Astrocyte (in vitro differentiated cells and primary cell): ENCODE measurements around the gene G6PC1. TPM values are rescaled to one million over a fixed set of nuclear protein-coding genes. Genes with fewer than 3 reads are reported as not detected.
"Not testable (repeated sequence)": the region's sequence is repeated elsewhere in the genome, so short reads cannot be mapped to it uniquely, and the experiment has no call there.

Experiments used
- DNase-seq: peaks from one replicate; pipeline ENCODE4 v3.0.0-alpha.2; 2010; ENCODE audit warnings: low read depth
- FAIRE-seq: peaks from 2 replicates; lab custom pipeline; 2011; peaks lifted over from hg19 to GRCh38; lab: Jason Lieb, UNC
- H2AFZ ChIP-seq: 2 replicates; pipeline ENCODE4 v1.6.0; 2012; ENCODE audit warnings: low read depth, low read length, inconsistent platforms
- H3K27ac ChIP-seq: 2 replicates; pipeline ENCODE4 v1.5.1; 2011; ENCODE audit warnings: low read depth, low read length, inconsistent platforms
- H3K27me3 ChIP-seq: 2 replicates; pipeline ENCODE4 v1.6.0; 2011; ENCODE audit warnings: low read length, inconsistent platforms; ENCODE audit not compliant: insufficient read depth
- H3K36me3 ChIP-seq: 2 replicates; pipeline ENCODE4 v1.5.1; 2011; ENCODE audit warnings: low read length, inconsistent platforms; ENCODE audit not compliant: insufficient read depth
- H3K4me1 ChIP-seq: 2 replicates; pipeline ENCODE4 v1.5.1; 2011; ENCODE audit warnings: low read length, inconsistent platforms; ENCODE audit not compliant: insufficient read depth
- H3K4me2 ChIP-seq: 2 replicates; pipeline ENCODE4 v1.6.0; 2012; ENCODE audit warnings: low read length, inconsistent platforms
- H3K4me3 ChIP-seq: 2 replicates; pipeline ENCODE4 v1.5.1; 2011; ENCODE audit warnings: low read depth, mild to moderate bottlenecking, low read length, inconsistent platforms; ENCODE audit not compliant: insufficient read depth
- H3K79me2 ChIP-seq: 2 replicates; pipeline ENCODE4 v1.6.0; 2012; ENCODE audit warnings: mild to moderate bottlenecking, low read length, inconsistent platforms; ENCODE audit not compliant: insufficient read depth
- H3K9ac ChIP-seq: 2 replicates; pipeline ENCODE4 v1.6.0; 2012; ENCODE audit warnings: mild to moderate bottlenecking, low read length, inconsistent platforms
- H3K9me3 ChIP-seq: 2 replicates; pipeline ENCODE4 v1.5.1; 2012; ENCODE audit warnings: low read depth, mild to moderate bottlenecking, low read length, inconsistent platforms; ENCODE audit not compliant: insufficient read depth
- H4K20me1 ChIP-seq: 2 replicates; pipeline ENCODE4 v1.6.0; 2012; ENCODE audit warnings: low read length, inconsistent platforms; ENCODE audit not compliant: insufficient read depth
- H3K27ac Mint-ChIP-seq: one replicate; pipeline ENCODE4 v1.8.0; 2021; ENCODE audit warnings: mild to moderate bottlenecking, mixed read lengths; ENCODE audit not compliant: unreplicated experiment
- H3K27me3 Mint-ChIP-seq: one replicate; pipeline ENCODE4 v1.8.0; 2021; ENCODE audit warnings: low read depth, mixed read lengths; ENCODE audit not compliant: unreplicated experiment
- H3K36me3 Mint-ChIP-seq: one replicate; pipeline ENCODE4 v1.8.0; 2021; ENCODE audit warnings: low read depth, mixed read lengths; ENCODE audit not compliant: unreplicated experiment
- H3K4me1 Mint-ChIP-seq: one replicate; pipeline ENCODE4 v1.8.0; 2021; ENCODE audit warnings: low read depth, mixed read lengths; ENCODE audit not compliant: unreplicated experiment
- H3K4me3 Mint-ChIP-seq: one replicate; pipeline ENCODE4 v1.8.0; 2021; ENCODE audit warnings: mild to moderate bottlenecking, moderate library complexity, mixed read lengths; ENCODE audit not compliant: unreplicated experiment
- H3K9me3 Mint-ChIP-seq: one replicate; pipeline ENCODE4 v1.8.0; 2021; ENCODE audit warnings: mild to moderate bottlenecking, mixed read lengths; ENCODE audit not compliant: unreplicated experiment
- CTCF ChIP-seq: IDR thresholded peaks from 2 replicates; pipeline ENCODE4 v1.5.1; 2011; ENCODE audit warnings: low read depth, mild to moderate bottlenecking, inconsistent platforms, low read length, moderate library complexity; ENCODE audit not compliant: insufficient read depth
- EZH2 ChIP-seq: IDR thresholded peaks from 2 replicates; pipeline ENCODE4 v1.6.1; 2012; ENCODE audit warnings: mild to moderate bottlenecking, low read length, inconsistent platforms; ENCODE audit not compliant: insufficient read depth
- total RNA-seq: library from RNA; stranded (reverse); gene quantifications from 2 replicates; pipeline ENCODE4 v1.2.1, GENCODE V29; 2021

The G6PC1 gene
- total RNA-seq, 1 donor from 2014 or later: not detected

GRCh38 chr17:42908872-42909700 lies 8.5 kb downstream of the G6PC1 start:
- Mint-ChIP-seq H3K4me1 (peaks cover 7% of the 10 kb centered on the region), H3K36me3 (no peaks in the 10 kb centered on the region), H3K27me3 (peaks cover 27% of the 10 kb centered on the region), H3K27ac (no peak overlapping the region), H3K9me3 (no peaks in the 10 kb centered on the region), H3K4me3 (no peak overlapping the region)
- no peaks in the 10 kb centered on the region for H4K20me1 ChIP-seq
- no peaks in the 10 kb centered on the region for H3K79me2 ChIP-seq
- H3K9me3 ChIP-seq: peaks cover 4% of the 10 kb centered on the region
- H3K9ac ChIP-seq: no peak overlapping the region
- no peak overlapping the region for H3K4me3 ChIP-seq
- DNase-seq (peak; percentile 58), FAIRE-seq (no peak)
- TF ChIP-seq EZH2: no peak
- no peak overlapping the region for H2AFZ ChIP-seq
- peaks cover 17% of the 10 kb centered on the region for H3K27me3 ChIP-seq
- peak overlapping the region; percentile 26 for H3K4me2 ChIP-seq
- H3K27ac ChIP-seq: no peak overlapping the region
- H3K36me3 ChIP-seq: no peaks in the 10 kb centered on the region
- H3K4me1 ChIP-seq: peaks cover 5% of the 10 kb centered on the region

- Mint-ChIP-seq H3K27me3 (peaks cover 16% of the 10 kb centered on the region), H3K4me3 (no peak overlapping the region), H3K9me3 (no peaks in the 10 kb centered on the region), H3K27ac (no peak overlapping the region), H3K36me3 (peaks cover 3% of the 10 kb centered on the region), H3K4me1 (peaks cover 4% of the 10 kb centered on the region)
- Histone ChIP-seq H3K4me2 (no peak overlapping the region), H3K9me3 (peaks cover 4% of the 10 kb centered on the region), H3K4me1 (peaks cover 5% of the 10 kb centered on the region), H3K27ac (no peak overlapping the region), H2AFZ (no peak overlapping the region), H3K27me3 (peaks cover 11% of the 10 kb centered on the region), H3K9ac (no peak overlapping the region), H4K20me1 (no peaks in the 10 kb centered on the region), H3K4me3 (no peak overlapping the region), H3K36me3 (no peaks in the 10 kb centered on the region), H3K79me2 (no peaks in the 10 kb centered on the region)
- no peak for DNase-seq
- no peak for FAIRE-seq
- TF ChIP-seq EZH2 (no peak), CTCF (no peak)
These were observed 12.9 kb downstream of the G6PC1 start for GRCh38 chr17:42913522-42913921.

- H3K27me3 ChIP-seq: peaks cover 14% of the 10 kb centered on the region
- peaks cover 4% of the 10 kb centered on the region for H3K4me1 ChIP-seq
- Mint-ChIP-seq H3K9me3 (no peaks in the 10 kb centered on the region), H3K27ac (no peak overlapping the region), H3K27me3 (peaks cover 16% of the 10 kb centered on the region), H3K36me3 (peaks cover 3% of the 10 kb centered on the region), H3K4me1 (peaks cover 5% of the 10 kb centered on the region), H3K4me3 (no peak overlapping the region)
- H3K36me3 ChIP-seq: no peaks in the 10 kb centered on the region
- FAIRE-seq (no peak), DNase-seq (no peak)
- H4K20me1 ChIP-seq: no peaks in the 10 kb centered on the region
- no peak overlapping the region for H3K4me3 ChIP-seq
- no peak overlapping the region for H3K4me2 ChIP-seq
- H3K27ac ChIP-seq: no peak overlapping the region
- peaks cover 4% of the 10 kb centered on the region for H3K9me3 ChIP-seq
- no peak overlapping the region for H3K9ac ChIP-seq
- no peaks in the 10 kb centered on the region for H3K79me2 ChIP-seq
- no peak for TF ChIP-seq CTCF
- TF ChIP-seq EZH2: no peak
- H2AFZ ChIP-seq: no peak overlapping the region
These were observed 13.5 kb downstream of the G6PC1 start for GRCh38 chr17:42913981-42914617.

DNA sequence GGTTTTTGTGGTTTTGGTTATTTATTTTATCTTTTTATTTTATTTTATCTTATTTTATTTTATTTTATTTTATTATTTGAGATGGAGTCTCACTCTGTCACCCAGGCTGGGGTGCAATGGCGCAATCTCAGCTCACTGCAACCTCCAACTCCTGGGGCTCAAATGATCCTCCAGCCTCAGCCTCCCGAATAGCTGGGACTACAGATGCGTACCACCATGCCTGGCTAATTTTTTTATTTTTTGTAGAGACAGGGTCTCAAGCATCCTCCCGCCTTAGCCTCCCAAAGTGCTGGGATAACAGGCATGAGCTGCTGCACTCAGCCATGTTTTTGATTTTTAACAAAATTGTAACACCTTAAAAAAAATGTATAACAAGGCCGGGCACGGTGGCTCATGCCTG lies 14.7 kb downstream of the G6PC1 start:
- H3K4me3 Mint-ChIP-seq, H3K79me2 ChIP-seq, H3K4me2 ChIP-seq, H3K27ac ChIP-seq, H4K20me1 ChIP-seq, H3K4me1 ChIP-seq, FAIRE-seq, H3K36me3 Mint-ChIP-seq, DNase-seq, H3K9me3 Mint-ChIP-seq, H2AFZ ChIP-seq, H3K27ac Mint-ChIP-seq, H3K9ac ChIP-seq, H3K4me3 ChIP-seq, H3K9me3 ChIP-seq, H3K4me1 Mint-ChIP-seq, H3K36me3 ChIP-seq: not testable (repeated sequence)
- peaks cover 16% of the 10 kb centered on the region for H3K27me3 ChIP-seq
- H3K27me3 Mint-ChIP-seq: peaks cover 12% of the 10 kb centered on the region
